GM19468 (cell line): ENCODE data around the gene NLK.

ENCODE experiments used
- ATAC-seq: cut with Tn5 transposase; IDR thresholded peaks from one replicate; pipeline ENCODE4 v1.9.1; 2021; ENCODE audit warnings: mild to moderate bottlenecking, moderate library complexity, moderate number of reproducible peaks; ENCODE audit not compliant: unreplicated experiment; ENCODE audit errors: extremely low read depth

NLK gene

GRCh38 chr17:28244446-28244845 is 202.0 kb downstream of the NLK start:
- ATAC-seq: no peak
